SK-N-SH (cell line): ENCODE results near the gene ATP8B3. TPM values are rescaled to one million over a fixed set of nuclear protein-coding genes. Genes with fewer than 3 reads are reported as not detected.

Source experiments
- CTCF ChIA-PET: fragments of 300-600, 350-600 bp; formaldehyde crosslinking; extraction: SDS; loops from one replicate; lab custom pipeline; 2021; lab: Yijun Ruan, JAX
- POLR2A ChIA-PET: fragments of 350-600 bp; sonication (Branson Sonifier 250); formaldehyde crosslinking; extraction: SDS; loops from one replicate; lab custom pipeline; 2020; ENCODE audit warnings: antibody characterized with exemption, inconsistent platforms; lab: Yijun Ruan, JAX
- DNase-seq: peaks from one replicate; pipeline ENCODE4 v3.0.0; 2012
- H2AFZ ChIP-seq: fragments of 200-600 bp; sonication (generic); 2 replicates; pipeline ENCODE4 v1.8.1; 2016; ENCODE audit warnings: antibody characterized with exemption, mild to moderate bottlenecking, low read depth
- H3F3A ChIP-seq: fragments of 200-600 bp; sonication (generic); replicated peaks from 2 replicates; pipeline ENCODE3; 2016; ENCODE audit warnings: antibody characterized with exemption, mild to moderate bottlenecking; ENCODE audit not compliant: insufficient read depth
- H3K27ac ChIP-seq, 2 experiments: fragments of 200-500 bp in 1 of 2; fragments of 200-600 bp in 1 of 2; sonication (Bioruptor generic) in 1 of 2; sonication (generic), shearing (Covaris generic) in 1 of 2; 2 replicates each; pipeline versions ENCODE4 v1.5.1 to v1.6.1; 2014 to 2016; ENCODE audit warnings: low read depth in 2 of 2, inconsistent platforms in 1 of 2, low read length in 1 of 2, mild to moderate bottlenecking in 1 of 2, mixed read lengths in 1 of 2
- H3K27me3 ChIP-seq: fragments of 200-600 bp; sonication (generic), shearing (Covaris generic); 2 replicates; pipeline ENCODE4 v1.6.1; 2016; ENCODE audit warnings: mixed run types; ENCODE audit not compliant: insufficient read depth
- H3K36me3 ChIP-seq, 2 experiments: fragments of 200-500 bp in 1 of 2; fragments of 200-600 bp in 1 of 2; sonication (Bioruptor generic) in 1 of 2; sonication (generic) in 1 of 2; replicated peaks in 1 of 2; 2 replicates each; pipeline versions ENCODE3 to v1.5.1; 2014 to 2016; ENCODE audit warnings: low read length in 1 of 2, mild to moderate bottlenecking in 1 of 2; ENCODE audit not compliant: insufficient read depth in 2 of 2, control insufficient read depth in 1 of 2
- H3K4me1 ChIP-seq, 2 experiments: fragments of 200-500 bp in 1 of 2; fragments of 200-600 bp in 1 of 2; sonication (Bioruptor generic) in 1 of 2; sonication (generic), shearing (Covaris generic) in 1 of 2; 2 replicates each; pipeline versions ENCODE4 v1.5.1 to v1.6.1; 2014 to 2016; ENCODE audit warnings: low read depth in 1 of 2, low read length in 1 of 2, mixed run types in 1 of 2; ENCODE audit not compliant: insufficient read depth in 2 of 2, control insufficient read depth in 1 of 2
- H3K4me2 ChIP-seq: fragments of 200-600 bp; sonication (generic), shearing (Covaris generic); 2 replicates; pipeline ENCODE4 v1.6.1; 2017; ENCODE audit warnings: mixed run types
- H3K4me3 ChIP-seq, 2 experiments: fragments of 200-500 bp in 1 of 2; fragments of 200-600 bp in 1 of 2; sonication (Bioruptor generic) in 1 of 2; sonication (generic), shearing (Covaris generic) in 1 of 2; 2 replicates each; pipeline versions ENCODE4 v1.5.1 to v1.8.1; 2014 to 2016; ENCODE audit warnings: low read depth in 2 of 2, inconsistent platforms in 1 of 2, low read length in 1 of 2, mild to moderate bottlenecking in 1 of 2, mixed read lengths in 1 of 2, moderate library complexity in 1 of 2
- H3K79me2 ChIP-seq: fragments of 200-600 bp; sonication (generic); 2 replicates; pipeline ENCODE4 v1.8.1; 2017; ENCODE audit warnings: mild to moderate bottlenecking; ENCODE audit not compliant: insufficient read depth
- H3K9ac ChIP-seq: fragments of 200-600 bp; sonication (generic); 2 replicates; pipeline ENCODE4 v1.6.1; 2017; ENCODE audit warnings: mixed run types
- H3K9me2 ChIP-seq: fragments of 200-600 bp; sonication (generic); 2 replicates; pipeline ENCODE4 v1.6.1; 2017; ENCODE audit warnings: mixed run types
- H3K9me3 ChIP-seq: fragments of 200-600 bp; sonication (generic); 2 replicates; pipeline ENCODE4 v1.6.1; 2017; ENCODE audit warnings: mixed run types, mild to moderate bottlenecking, moderate library complexity
- H4K20me1 ChIP-seq: fragments of 200-600 bp; sonication (generic); 2 replicates; pipeline ENCODE4 v1.6.1; 2017; ENCODE audit warnings: mild to moderate bottlenecking, mixed run types; ENCODE audit not compliant: insufficient read depth
- CHD2 ChIP-seq: fragments of 150-350 bp; IDR thresholded peaks from 2 replicates; pipeline ENCODE4 v1.6.1; 2018; ENCODE audit warnings: low read length; ENCODE audit not compliant: partially characterized antibody
- EZH2phosphoT487 ChIP-seq: fragments of 200-600 bp; sonication (generic); IDR thresholded peaks from 2 replicates; pipeline ENCODE4 v1.6.1; 2017; ENCODE audit warnings: low read depth, mixed run types, mild to moderate bottlenecking, antibody characterized with exemption, moderate library complexity, borderline replicate concordance
- FOXJ3 ChIP-seq: sonication (generic); formaldehyde crosslinking; IDR thresholded peaks from 2 replicates; pipeline ENCODE4 v1.5.1; 2020; ENCODE audit warnings: mild to moderate bottlenecking, missing genetic modification reagents
- MAX ChIP-seq: IDR thresholded peaks from 2 replicates; pipeline ENCODE4 v1.4.0; 2012; ENCODE audit warnings: low read depth
- MXI1 ChIP-seq: IDR thresholded peaks from 2 replicates; pipeline ENCODE4 v1.6.1; 2012; ENCODE audit warnings: mild to moderate bottlenecking, low read depth, low read length, improper control_type of control experiment
- POLR2AphosphoS5 ChIP-seq: IDR thresholded peaks from 2 replicates; pipeline ENCODE4 v1.6.1; 2012; ENCODE audit warnings: low read depth, low read length
- TAF1 ChIP-seq: IDR thresholded peaks from 2 replicates; pipeline ENCODE4 v1.6.1; 2012; ENCODE audit warnings: low read depth, mild to moderate bottlenecking, low read length, moderate library complexity, borderline replicate concordance
- USF2 ChIP-seq: fragments of 150-350 bp; IDR thresholded peaks from 2 replicates; pipeline ENCODE4 v1.6.1; 2017; ENCODE audit warnings: antibody characterized with exemption, low read length, low read depth, borderline replicate concordance
- WGBS: methylation state at CpG from one replicate; pipeline ENCODE4 v1.1.6; 2017; ENCODE audit warnings: low lambda C conversion rate; 5-methylcytosine and 5-hydroxymethylcytosine counted together
- polyA plus RNA-seq, 3 experiments: library from polyadenylated mRNA; depleted of rRNA; stranded (reverse); fragments of >200 nt; gene quantifications; 2 replicates each; pipeline ENCODE4 v1.2.3, GENCODE V29; 2012

ATP8B3 gene
- polyA plus RNA-seq, 1 of the 3 experiments (the other 2 are of a cell fraction), result 8.0 TPM

GRCh38 chr19:1756705-1757465 is 55.2 kb downstream of the ATP8B3 start:
- H2AFZ ChIP-seq, result no peak overlapping the region
- no peaks in the 10 kb centered on the region for H3F3A ChIP-seq
- TF ChIP-seq EZH2phosphoT487, result 0 out of 2 replicates have a peak, but pooled peaks have one; percentile 28
- no peak for TF ChIP-seq MAX
- ChIA-PET CTCF (interaction anchor here (0.9 to 4.2 kb wide), 3 partner anchors 10 to 85 kb away, joined by 4 to 20 read pairs (median 6); no protein-coding TSS in a partner anchor), POLR2A (no interaction called here)
- no peak overlapping the region for H3K9ac ChIP-seq
- WGBS, result 10% methylated on average over 12 of the region's 29 CpGs
- no peak overlapping the region for H3K4me2 ChIP-seq
- peaks cover 86% of the 10 kb centered on the region for H3K27me3 ChIP-seq
- no peaks in the 10 kb centered on the region for H3K9me3 ChIP-seq
- H4K20me1 ChIP-seq, result peaks cover 31% of the 10 kb centered on the region
- no peaks in the 10 kb centered on the region for H3K9me2 ChIP-seq
- no peaks in the 10 kb centered on the region for H3K4me1 ChIP-seq
- no peaks in the 10 kb centered on the region for H3K79me2 ChIP-seq
- H3K36me3 ChIP-seq, result no peaks in the 10 kb centered on the region
- H3K4me3 ChIP-seq, result no peak overlapping the region
- DNase-seq, result no peak
- H3K27ac ChIP-seq, result no peak overlapping the region

GRCh38 chr19:1756264-1756663 is 55.8 kb downstream of the ATP8B3 start:
- no peak overlapping the region for H3K4me2 ChIP-seq
- no peak overlapping the region for H2AFZ ChIP-seq
- H3K9me3 ChIP-seq, result no peaks in the 10 kb centered on the region
- H3K27me3 ChIP-seq, result peaks cover 86% of the 10 kb centered on the region
- H3K79me2 ChIP-seq, result no peaks in the 10 kb centered on the region
- POLR2A ChIA-PET, result no interaction called here
- H3K9ac ChIP-seq, result no peak overlapping the region
- peaks cover 36% of the 10 kb centered on the region for H4K20me1 ChIP-seq
- WGBS, result 11% methylated on average over 7 of the region's 20 CpGs
- no peak overlapping the region for H3K4me3 ChIP-seq
- CTCF ChIA-PET, result interaction anchor here (0.9 to 4.2 kb wide), 3 partner anchors 10 to 84 kb away, joined by 4 to 20 read pairs (median 6); no protein-coding TSS in a partner anchor
- no peaks in the 10 kb centered on the region for H3K9me2 ChIP-seq
- H3K4me1 ChIP-seq, result no peaks in the 10 kb centered on the region
- no peaks in the 10 kb centered on the region for H3K36me3 ChIP-seq
- H3F3A ChIP-seq, result no peaks in the 10 kb centered on the region
- H3K27ac ChIP-seq, result no peak overlapping the region
- TF ChIP-seq CHD2 (no peak), USF2 (no peak), TAF1 (no peak), FOXJ3 (CRISPR knock-in tag) (no peak), MXI1 (no peak), POLR2AphosphoS5 (no peak)
- TF ChIP-seq, all 33 proteins: peak for 0
- no peak for DNase-seq
